GM21529 (cell line): ENCODE data around the gene ZNF253.
"Not testable (repeated sequence)": the region's sequence is repeated elsewhere in the genome, so short reads cannot be mapped to it uniquely, and the experiment has no call there.

Experiments
- ATAC-seq: cut with Tn5 transposase; IDR thresholded peaks from one replicate; pipeline ENCODE4 v1.9.1; 2021; ENCODE audit not compliant: unreplicated experiment

The ZNF253 gene

GRCh38 chr19:19892055-19892941 lies 26.6 kb downstream of the ZNF253 start:
- ATAC-seq: not testable (repeated sequence)

- ATAC-seq: no peak
Measured at GRCh38 chr19:19900139-19900728, 34.6 kb downstream of the ZNF253 start.

DNA sequence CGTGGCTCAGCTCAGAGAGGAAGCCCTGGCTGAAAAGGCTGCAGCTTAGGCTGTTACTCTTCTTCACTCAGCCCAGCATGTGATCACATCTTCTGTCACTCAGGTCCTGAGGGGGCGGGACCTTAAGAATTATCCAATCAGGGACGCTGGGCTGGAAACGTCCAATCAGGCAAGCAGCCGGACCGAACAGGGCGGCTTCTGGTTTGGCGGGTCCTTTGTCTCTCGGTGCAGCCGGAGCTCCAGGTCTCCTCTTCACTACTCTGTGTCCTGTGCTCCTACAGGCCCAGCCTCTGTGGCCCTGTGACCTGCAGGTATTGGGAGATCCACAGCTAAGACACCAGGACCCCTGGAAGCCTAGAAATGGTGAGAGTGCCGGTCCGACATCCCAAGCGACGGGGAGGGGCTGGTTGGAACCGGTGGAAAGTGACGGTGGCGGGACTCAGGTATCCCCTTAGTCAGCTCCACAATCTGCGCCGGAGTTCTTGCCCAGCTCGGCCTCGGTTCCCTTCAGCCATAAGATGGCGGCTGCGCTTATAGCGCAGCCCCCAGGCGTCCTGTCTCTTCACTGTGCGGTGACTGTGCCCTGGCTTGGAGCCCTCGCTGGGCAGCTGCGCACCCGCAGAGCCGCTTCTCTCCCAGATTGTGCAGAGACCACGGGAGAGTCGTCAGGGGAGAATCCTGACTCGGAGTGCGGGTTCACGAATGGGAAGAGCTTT lies 35.2 kb downstream of the ZNF253 start, which contains the start of gene ZNF93:
Gene ZNF93 (plus strand): TSS at position 218 of the 716 bp plus-strand sequence. CDS start 143 bp downstream, at position 361.
- peak; percentile 91 for ATAC-seq

- not testable (repeated sequence) for ATAC-seq
Measured at GRCh38 chr19:19907551-19907950, 41.9 kb downstream of the ZNF253 start.

DNA sequence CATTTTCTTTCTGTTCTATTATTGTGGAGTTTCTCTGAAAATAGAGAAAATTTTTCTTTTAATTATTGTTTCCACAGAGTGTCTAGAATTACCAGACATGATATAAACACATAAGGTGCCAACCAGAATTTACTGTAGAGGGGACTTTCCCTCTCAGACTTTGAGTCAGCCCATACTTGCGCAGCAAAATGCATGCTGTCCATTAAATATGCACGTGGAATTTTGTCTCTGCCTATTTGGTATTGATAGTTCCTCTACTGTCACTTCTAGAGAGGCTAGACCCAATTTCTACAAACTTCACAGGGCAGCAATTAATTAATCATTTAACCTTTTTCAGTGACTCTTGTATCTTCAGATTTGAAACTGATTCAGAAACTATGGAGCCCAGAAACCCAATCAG lies 44.0 kb downstream of the ZNF253 start:
- ATAC-seq: no peak

DNA sequence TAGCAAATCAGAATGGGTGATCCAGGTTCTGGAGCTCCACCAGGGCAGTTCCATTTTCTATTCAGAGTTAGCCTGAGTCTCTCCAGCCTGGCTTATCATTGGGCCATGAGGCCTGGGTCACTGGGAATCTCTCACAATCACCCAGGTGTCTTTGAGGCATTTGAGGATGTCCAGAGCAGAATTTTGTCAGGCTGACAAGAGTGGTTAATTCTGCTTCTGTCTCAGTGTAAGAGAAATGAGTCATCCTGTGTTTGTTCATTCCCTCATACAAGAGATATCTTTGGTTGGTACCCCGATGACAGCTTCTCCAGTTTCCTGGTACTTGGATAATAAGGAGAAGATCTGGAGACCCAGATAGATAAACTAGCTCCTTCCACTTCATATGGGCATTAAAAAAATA lies 45.5 kb downstream of the ZNF253 start:
- ATAC-seq: no peak

DNA sequence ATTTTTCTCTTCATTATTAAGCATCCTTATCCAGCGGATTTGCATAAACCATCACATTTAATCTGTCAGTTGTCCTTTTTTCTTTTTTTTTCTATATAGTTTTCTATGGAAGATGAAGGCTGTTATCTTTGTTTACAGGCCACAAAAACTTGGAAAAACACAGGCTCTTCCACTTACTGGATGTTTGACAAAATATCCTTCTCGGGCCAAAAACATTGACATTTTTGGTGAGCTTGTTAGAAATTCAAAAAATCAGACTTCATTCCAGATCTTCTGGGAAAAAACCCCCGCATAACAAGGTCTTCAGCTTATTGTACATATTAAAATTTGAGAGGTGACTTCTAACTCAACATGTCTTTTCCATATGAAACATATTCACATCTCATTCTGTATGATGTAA lies 48.9 kb downstream of the ZNF253 start:
- no peak for ATAC-seq

DNA sequence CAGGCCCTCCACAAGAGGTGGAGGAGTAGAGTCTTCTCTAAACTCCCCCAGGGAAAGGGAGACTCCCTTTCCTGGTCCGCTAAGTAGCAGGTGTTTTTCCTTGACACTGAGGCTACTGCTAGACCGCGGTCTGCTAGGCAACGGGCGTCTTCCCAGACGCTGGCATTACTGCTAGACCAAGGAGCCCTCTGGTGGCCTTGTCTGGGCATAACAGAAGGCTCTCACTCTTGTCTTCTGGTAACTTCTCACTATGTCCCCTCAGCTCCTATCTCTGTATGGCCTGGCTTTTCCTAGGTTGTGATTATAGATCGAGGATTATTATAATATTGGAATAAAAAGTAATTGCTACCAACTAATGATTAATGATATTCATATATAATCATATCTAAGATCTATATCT lies 64.7 kb downstream of the ZNF253 start:
- not testable (repeated sequence) for ATAC-seq

DNA sequence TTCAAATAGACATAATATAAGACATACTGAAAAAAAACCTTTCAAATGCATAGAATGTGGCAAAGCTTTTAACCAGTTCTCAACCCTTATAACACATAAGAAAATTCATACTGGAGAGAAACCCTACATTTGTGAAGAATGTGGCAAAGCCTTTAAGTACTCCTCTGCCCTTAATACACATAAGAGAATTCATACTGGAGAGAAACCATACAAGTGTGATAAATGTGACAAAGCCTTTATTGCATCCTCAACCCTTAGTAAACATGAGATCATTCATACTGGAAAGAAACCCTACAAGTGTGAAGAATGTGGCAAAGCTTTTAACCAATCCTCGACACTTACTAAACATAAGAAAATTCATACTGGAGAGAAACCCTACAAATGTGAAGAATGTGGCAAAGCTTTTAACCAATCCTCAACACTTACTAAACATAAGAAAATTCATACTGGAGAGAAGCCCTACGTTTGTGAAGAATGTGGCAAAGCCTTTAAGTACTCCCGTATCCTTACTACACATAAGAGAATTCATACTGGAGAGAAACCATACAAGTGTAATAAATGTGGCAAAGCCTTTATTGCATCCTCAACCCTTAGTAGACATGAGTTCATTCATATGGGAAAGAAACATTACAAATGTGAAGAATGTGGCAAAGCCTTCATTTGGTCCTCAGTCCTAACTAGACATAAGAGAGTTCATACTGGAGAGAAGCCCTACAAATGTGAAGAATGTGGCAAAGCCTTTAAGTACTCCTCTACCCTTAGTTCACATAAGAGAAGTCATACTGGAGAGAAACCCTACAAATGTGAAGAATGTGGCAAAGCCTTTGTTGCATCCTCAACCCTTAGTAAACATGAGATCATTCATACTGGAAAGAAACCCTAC lies 68.0 kb downstream of the ZNF253 start:
- not testable (repeated sequence) for ATAC-seq

DNA sequence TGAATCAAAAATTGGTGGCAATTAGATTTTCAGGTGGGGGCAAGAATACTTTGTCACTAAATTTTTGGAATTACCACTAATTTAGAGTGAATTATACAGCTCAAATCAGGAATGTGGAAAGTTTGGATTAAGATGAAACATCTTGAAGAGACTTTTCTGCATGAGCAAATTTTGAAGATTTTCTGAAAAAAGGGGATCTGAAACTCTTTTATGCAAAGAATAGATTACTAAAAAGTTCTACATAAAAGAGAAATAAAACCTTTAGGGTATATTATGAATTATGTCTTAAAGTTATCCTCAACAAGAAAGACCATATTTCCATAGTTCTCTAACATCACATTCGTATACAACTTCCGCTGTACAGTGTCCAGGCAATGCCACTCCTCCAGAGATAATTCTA lies 71.7 kb downstream of the ZNF253 start:
- no peak for ATAC-seq

DNA sequence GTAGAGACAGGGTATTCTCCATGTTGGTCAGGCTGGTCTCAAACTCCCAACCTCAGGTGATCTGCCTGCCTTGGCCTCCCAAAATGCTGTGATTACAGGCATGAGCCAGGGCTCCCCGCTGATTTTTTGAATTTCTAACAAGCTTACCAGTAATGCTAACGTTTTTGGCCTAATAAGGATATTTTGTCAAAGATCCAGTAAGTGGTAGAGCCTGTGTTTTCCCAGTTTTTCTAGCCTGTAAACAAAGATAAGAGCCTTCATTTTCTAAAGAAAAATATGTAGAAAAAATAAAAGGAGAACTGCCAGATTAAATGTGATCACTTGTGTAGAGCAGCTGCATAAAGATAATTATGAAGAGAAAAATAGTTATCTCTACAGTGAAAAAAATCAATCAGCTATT lies 72.8 kb downstream of the ZNF253 start:
- no peak for ATAC-seq

DNA sequence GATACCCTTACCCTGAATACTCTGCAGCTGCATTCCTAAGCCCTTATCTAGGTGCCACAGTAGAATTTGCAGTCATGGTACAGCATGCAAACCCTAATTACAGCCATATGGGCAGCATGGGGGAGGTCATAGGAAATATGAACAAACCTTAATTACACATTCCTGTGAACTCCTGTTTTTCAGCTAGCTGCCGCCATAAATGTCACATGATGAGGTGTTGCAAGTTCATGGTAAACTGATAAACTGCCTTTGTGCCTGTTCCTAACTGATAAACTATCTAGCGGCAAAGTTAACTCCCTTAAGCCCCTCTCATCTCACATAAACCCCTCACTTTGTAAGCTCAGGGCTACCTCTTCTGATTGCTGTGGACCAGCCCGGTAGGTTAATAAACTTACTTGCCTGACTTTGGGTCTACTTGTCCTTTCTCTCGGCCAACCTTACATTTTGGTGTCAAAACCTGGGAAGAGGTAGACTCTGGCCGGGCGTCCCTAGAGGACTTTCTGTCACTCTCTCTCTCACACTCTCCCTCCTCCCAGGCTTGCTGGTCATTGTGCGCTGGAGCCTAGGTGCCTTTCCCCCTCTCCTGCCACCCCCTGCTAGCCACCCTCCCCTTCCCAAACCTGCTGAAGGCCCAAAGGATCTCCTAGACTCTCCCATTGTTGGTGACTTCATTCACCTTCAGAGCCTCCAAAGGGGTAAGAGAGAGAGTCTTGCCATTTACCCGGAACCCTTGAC lies 78.3 kb downstream of the ZNF253 start:
- ATAC-seq: no peak
